Kasumi-1 (cell line): ENCODE results near the gene TMEM132C.

ENCODE experiments used
- DNase-seq, 2 experiments: peaks; one replicate each; lab custom pipeline; 2025; lab: John Stamatoyannopoulos, UW

Gene TMEM132C

GRCh38 chr12:128612150-128612850 lies 345.3 kb downstream of the TMEM132C start:
- DNase-seq: no peak

GRCh38 chr12:128613837-128614590 lies 347.0 kb downstream of the TMEM132C start:
- DNase-seq: no peak

- no peak for DNase-seq
Observed at GRCh38 chr12:128617304-128617833, 350.4 kb downstream of the TMEM132C start.

GRCh38 chr12:128619263-128619662 lies 352.3 kb downstream of the TMEM132C start:
- DNase-seq: no peak

GRCh38 chr12:128621304-128621703 lies 354.3 kb downstream of the TMEM132C start:
- no peak for DNase-seq

- DNase-seq: no peak
Observed at GRCh38 chr12:128623748-128624147, 356.8 kb downstream of the TMEM132C start.

GRCh38 chr12:128626808-128627320 lies 359.9 kb downstream of the TMEM132C start:
- no peak for DNase-seq

GRCh38 chr12:128627659-128628058 lies 360.7 kb downstream of the TMEM132C start:
- no peak for DNase-seq

GRCh38 chr12:128629979-128630378 lies 363.0 kb downstream of the TMEM132C start:
- DNase-seq: no peak

GRCh38 chr12:128637642-128638606 lies 371.0 kb downstream of the TMEM132C start:
- DNase-seq: no peak

- DNase-seq: no peak
Observed at GRCh38 chr12:128639089-128639488, 372.1 kb downstream of the TMEM132C start.

GRCh38 chr12:128643155-128643554 lies 376.2 kb downstream of the TMEM132C start:
- no peak for DNase-seq

- DNase-seq: peak in 1 of 2 experiments; percentile 1
Observed at GRCh38 chr12:128644664-128645296, 377.8 kb downstream of the TMEM132C start.

- DNase-seq: no peak
Observed at GRCh38 chr12:128649902-128650301, 382.9 kb downstream of the TMEM132C start.

- no peak for DNase-seq
Observed at GRCh38 chr12:128652136-128652751, 385.3 kb downstream of the TMEM132C start.

GRCh38 chr12:128654468-128654867 lies 387.5 kb downstream of the TMEM132C start:
- DNase-seq: no peak

GRCh38 chr12:128657378-128657777 lies 390.4 kb downstream of the TMEM132C start:
- DNase-seq: no peak

- no peak for DNase-seq
Observed at GRCh38 chr12:128660532-128661225, 393.7 kb downstream of the TMEM132C start.

GRCh38 chr12:128661226-128661569 lies 394.2 kb downstream of the TMEM132C start:
- no peak for DNase-seq

- no peak for DNase-seq
Observed at GRCh38 chr12:128662101-128662500, 395.1 kb downstream of the TMEM132C start.
